Stimulated activated CD8-positive, alpha-beta memory T cell treated with anti-CD3 and anti-CD28 coated beads, Interleukin-7, amount 100 ng/mL, for 1 hour (primary cell): ENCODE measurements around the gene SIAH3.
"Not testable (repeated sequence)": the region's sequence is repeated elsewhere in the genome, so short reads cannot be mapped to it uniquely, and the experiment has no call there.

Source experiments
- DNase-seq, 2 donors: peaks; one replicate each; pipeline ENCODE4 v3.0.0-alpha.2; 2020; ENCODE audit warnings: low read depth in 2 of 2

The SIAH3 gene

DNA sequence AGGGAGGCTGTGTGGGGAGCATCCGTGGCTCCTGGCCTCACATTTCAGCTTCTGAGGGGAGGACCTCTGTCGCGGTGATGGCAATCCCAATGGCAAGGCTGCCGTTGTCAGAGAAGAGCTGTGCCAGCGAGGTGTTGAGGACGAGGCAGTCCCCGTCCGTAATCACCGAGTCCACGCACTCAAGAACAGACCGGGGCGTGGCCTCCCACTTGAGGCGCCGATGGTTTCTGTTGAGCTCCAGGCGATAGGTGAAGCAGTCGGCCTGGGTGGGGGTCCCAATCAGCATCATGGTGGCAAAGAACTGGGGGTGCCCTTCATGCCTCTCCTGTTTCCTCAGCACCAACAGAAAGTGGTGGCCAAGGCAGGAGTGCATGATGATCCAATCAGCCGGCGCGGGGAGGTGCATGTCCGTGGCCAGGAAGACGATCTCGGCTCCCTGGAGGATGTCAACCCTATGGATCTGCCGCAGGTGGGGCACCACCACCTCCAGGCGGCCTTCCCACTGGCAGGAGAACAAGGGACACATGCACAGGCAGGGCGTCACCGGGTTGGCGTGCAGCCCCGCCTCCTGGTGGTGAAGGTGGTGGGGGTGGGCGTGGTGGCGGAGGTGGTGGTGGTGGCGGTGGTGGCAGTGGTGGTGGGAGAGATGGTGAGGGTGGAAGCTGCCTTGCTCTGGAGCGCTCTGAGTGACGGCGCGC is 68.1 kb downstream of the SIAH3 start:
- DNase-seq = no peak

DNA sequence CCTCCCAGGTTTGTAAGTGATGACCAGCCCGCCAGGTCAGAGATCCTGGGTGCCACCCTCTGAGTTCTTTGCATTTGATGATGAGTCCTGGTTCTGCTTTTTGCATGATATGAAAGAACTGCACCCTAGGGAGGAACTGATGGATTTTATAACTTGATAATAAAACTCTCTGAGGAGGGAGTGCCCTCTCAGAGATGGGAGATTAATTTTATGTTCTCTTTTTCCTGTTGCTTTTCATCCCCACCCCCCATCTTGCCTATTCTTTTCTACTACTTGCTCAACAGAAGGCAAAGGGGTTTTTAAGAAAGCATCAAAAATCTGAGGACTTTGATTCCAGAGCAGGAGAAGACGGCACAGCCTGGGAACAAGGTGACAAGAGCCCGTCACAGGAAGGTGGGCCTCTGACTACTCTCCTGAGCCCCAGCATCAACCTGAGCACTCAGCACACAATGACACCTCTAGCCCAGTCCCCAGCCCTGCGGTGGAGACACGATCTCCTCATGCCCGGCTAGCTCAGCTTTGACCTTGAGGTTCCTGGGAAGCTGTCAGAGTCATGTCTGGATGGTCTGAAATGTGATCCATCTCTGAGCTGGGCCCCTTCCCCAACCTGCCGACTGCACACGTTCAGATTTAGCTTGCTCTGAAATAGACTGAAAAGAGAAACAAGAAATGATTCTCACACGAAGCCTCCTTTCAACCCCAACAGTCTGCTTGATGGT is 69.1 kb downstream of the SIAH3 start:
- no peak for DNase-seq

DNA sequence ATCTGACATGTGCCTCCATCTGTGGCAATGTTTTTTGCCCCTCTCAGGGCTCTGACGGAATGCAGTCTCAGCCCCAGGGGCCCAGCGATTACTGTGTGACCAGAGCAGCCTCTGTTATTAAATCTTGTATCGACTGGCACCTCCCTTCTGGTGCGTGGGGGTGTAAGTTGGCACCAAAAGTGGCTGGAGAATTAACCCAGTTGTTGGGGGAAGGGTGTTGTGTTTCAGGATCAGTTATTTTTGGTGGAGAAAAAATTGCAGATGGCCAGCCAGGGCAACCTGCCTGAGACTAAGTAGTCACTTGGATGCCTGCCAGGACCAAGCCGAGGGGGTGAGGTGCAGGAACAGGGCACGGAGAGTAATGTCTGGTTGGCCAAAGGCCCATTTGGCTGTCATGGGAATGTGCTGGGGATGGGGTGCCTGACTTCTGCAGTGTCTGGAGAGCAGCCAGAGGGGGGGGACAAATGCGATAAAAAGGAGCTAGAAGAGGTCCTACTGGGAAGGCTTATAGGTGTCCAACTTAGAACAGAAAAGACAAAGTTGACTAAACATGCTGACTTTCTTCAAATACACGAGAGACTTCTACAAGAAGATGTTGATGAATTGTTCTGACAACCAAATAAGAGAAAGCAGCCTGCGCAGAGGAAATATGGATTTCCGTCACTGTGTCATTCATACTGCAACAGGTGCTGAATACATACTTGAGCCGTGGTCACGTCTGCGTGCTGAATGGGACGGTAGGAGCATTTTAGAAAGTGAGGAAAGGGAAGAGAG is 69.8 kb downstream of the SIAH3 start:
- DNase-seq = no peak

DNA sequence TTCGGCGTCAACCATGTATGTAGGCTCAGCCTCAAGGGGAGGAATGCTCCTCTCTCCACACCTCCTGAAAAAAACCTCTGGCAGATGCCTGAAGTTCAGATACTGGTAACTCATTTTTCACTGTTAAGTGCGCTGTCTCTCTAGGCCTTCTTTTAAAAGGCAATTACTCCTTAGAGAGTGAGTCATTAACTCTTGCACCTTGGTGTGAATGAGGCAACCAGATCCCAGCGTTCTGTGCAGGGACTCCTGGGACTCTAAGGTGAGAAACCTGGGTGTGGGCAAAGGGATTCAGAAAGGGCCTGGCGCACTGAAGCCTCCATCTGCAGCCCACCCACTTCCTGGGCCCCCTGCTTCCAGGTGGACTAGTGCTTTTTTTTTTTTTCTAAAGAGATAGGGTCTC is 71.7 kb downstream of the SIAH3 start:
- no peak for DNase-seq

DNA sequence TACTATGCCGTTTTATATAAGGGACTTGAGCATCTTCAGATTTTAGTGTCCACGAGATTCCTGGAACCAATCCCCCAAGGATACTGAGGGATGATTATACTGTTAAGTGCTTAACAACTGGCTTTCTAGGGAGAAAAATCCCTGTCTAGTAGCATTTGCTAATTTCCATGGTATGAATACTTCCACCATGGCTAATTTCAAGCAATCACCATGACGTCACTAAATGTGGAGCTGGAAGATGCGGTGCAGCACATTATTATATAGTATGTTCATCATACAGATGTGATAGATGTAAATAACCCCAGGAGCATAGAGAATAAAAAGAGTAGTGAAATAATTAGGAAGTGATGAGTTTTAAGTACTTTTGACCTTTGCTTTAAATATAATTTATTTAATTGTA is 72.7 kb downstream of the SIAH3 start:
- DNase-seq = no peak

DNA sequence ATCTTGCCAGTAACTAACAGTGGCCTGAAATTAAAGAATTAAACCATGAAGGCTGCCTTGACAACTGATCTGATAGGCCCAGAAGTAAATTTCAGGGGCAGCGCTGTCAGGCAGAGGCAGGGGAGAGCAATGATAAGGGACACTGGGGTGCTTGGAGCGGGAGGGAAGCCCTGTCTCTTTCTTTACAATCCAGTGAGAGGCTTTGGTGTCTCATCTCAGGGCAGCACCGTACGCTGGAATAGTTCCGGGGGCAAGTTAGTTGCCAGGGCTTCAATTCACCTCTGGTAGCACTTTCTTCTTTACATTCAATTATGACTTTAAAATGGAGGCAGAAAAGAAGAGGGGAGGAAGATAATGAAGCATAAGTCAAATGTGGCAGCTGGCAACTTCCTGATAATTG is 74.8 kb downstream of the SIAH3 start:
- no peak for DNase-seq

DNA sequence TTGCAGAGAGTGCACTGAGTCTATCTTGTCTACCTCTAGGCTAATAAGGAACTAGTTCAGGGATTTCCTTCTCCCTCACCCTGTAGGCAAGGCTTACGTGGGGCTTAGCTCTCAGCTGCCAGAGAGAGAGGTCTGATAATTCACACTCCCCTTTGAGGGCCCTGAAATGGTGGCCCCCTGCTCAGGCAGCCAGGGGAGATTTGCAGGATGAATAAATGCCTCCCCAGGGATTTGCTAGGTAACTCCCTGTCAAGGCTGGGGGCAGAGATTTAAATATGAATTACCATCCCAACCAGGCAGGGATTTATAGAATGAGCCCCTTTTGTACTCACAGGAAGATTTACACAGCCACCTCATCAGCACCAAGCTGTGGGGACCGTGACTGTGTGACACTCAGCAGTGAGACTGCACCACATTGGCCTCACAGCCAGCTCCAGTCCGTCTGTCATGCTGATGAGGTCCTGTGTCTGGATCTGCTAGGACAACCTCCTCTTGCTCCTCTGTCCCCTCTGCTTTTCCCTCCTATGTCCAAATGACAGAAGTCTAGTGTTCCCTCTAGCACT is 76.1 kb downstream of the SIAH3 start:
- no peak for DNase-seq

DNA sequence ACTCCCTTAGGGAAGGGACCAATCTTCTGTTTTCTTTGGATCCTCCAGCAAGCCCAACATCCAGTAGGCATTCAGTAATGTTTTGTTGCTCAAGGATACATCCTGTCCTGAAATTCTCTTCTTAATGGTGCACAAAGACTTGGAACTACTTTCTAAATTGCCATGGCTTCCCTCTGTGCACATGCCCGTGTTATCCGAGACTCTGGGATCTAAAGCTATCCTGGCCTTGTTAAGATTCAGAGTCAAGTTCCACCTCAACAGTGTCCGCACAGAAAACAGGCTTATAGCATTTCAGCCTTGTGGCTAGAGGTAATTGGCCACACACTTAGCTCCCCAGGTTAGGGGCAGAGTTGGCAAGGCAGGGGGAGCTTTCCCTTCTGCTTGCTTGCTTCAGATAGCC is 77.6 kb downstream of the SIAH3 start:
- DNase-seq = no peak

DNA sequence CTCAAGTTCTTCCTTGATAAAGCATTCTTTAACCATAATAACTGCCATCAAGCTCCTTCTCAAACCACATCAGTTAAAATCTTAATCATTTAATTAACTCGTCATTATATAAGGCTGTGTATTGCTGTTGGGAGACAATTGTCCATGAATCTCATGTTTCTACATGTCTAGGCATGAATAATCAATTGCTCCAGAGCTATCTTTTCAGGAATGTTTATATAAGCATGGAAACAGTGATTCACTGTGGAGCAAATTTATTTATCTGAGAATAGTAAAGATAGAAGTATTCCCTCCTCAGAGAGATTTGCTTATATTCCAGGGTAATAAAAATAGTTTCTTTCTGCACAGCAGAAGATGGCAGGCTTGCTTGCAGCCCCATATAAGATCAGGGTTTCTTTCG is 78.3 kb downstream of the SIAH3 start:
- no peak for DNase-seq

DNA sequence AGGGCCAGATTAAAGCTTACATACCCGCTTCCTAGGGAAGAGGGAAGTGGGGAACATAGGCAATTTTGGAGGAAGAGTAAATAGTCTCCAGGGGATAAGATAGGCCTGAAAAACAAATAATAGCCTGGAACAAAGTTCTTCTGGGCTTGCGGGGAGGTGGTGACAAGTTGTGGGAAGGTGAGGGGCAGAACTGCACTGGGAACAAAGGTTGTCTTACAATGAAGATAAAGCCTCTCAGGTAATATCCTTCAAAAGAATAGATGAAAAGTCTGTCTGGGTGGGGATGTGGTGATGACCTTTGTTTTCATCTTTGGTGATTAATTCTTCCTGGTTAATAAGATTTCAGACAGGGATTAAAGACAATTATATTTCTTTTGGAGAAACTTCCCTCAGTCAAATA is 80.7 kb downstream of the SIAH3 start:
- DNase-seq = no peak

DNA sequence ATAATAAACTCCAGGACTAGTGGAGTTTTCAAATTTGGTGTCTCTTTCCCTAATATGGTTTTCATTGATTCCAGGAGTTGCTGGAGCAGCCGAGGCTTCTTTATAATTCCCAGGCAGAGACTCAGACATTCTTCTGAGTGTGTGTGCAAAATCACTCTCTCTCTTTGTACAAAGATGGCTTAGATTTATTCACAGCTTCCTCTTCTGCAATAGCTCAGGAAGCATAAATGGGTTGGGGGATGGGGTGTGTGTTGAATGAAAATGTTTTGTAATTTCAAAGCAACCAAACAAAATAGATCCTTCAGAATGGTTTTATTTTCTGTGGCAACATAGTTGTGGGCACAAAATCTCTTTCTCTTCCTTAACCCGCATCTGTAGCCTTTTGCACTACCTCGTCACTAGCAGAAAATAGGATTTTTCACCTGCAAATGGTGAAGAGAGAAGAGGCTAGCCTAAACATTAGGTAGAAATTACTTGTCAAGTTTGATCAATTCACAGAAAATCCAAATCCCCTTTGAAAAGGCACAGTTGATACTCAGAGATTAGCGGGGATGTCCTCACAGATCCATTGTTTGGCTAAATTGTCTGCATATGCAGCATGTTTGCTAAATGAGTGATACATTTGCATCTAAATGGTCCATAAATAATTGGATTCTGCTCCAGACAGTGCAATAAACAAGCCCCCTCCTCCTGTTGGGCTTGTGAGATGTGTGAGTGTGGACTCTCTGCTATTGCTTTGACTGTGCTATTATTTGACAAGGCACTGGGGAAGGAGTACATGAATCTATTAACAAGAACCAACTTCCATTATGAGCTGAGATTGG is 82.7 kb downstream of the SIAH3 start:
- DNase-seq = no peak

DNA sequence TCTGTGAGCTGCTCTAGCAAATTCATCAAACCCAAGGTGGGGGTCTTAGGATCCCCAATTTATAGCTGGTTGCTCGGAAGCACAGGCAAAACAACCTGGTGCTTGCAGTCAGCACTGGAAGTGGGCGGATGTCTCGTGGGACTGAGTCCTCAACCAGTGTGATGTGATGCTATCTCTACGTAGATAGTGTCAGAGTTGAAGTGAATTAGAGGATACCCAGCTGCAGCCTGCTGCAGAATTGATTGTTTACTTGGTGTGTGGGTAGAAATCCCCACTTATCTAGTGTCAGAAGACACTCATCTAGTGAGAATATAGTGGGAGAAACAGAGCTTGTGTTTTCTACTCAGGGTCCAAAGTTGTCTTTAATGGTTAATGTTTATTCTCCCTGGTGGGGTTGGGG is 86.1 kb downstream of the SIAH3 start:
- no peak for DNase-seq

DNA sequence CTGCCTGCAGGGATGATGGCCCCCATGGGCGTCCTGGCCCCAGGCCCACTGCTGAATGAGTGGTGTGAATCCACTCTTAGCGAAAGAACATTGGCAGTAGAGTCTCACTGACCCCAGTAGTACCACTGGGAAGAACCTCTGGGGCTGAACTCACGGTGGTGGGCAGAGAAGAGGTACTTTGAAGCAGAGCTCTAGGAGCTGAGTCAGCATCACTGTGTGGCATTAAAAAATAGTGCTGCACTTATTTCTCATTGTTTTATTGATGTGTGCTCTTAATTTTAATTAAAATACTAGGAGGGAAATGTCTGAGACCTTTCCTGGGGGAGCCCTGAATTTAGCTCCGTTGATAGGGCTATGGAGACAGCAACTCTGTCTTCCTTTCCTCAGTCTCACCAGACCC is 88.1 kb downstream of the SIAH3 start:
- no peak for DNase-seq

DNA sequence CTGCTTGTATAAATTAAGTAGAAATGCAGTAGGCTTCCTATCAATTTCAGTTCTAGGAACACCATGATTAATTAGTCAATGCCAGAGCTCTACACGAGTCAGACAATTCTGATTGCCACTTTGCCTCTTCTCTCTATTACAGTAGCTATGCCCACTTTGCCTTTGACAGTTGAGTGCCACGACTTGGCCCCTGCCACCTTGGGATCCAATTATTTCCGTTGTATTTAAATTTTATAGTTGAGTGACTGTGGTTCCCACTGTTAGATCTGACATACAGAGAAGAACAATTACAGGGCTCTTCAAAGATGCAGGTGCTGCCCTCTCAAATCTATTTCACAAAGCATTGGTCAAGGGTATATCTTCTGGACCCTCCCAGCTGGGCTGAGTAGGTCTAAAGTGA is 94.0 kb downstream of the SIAH3 start:
- DNase-seq = not testable (repeated sequence)

DNA sequence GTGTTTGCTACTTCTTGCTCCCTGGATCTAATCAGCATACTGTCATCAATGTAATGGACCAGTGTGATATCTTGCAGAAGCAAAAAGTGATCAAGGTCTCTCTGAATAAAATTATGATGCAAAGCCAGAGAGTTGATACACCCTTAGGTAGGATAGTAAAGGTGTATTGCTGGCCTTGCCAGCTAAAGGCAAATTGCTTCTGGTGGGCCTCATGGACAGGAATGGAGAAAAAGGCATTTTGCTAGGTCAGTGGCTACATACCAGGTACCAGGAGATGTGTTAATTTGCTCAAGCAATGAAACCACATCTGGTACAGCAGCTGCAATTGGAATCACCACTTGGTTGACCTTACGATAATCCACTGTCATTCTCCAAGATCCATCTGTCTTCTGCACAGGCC is 95.1 kb downstream of the SIAH3 start:
- not testable (repeated sequence) for DNase-seq

DNA sequence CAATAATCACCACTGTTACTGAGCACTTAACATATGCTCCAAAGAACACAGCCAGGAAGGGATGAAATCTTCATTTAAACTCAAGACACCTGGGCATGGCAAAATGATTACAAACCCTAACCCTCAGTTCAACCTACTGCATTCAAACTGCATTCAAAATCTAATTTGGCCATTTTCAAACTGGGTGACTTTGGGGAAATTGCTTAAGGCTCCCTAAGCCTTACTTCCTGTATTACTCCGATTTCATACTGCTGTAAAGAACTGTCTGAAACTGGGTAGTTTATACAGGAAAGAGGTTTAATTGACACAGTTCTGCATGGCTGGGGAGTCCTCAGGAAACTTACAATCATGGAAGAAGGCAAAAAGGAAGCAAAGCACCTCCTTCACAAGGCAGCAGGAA is 99.0 kb downstream of the SIAH3 start:
- no peak for DNase-seq

DNA sequence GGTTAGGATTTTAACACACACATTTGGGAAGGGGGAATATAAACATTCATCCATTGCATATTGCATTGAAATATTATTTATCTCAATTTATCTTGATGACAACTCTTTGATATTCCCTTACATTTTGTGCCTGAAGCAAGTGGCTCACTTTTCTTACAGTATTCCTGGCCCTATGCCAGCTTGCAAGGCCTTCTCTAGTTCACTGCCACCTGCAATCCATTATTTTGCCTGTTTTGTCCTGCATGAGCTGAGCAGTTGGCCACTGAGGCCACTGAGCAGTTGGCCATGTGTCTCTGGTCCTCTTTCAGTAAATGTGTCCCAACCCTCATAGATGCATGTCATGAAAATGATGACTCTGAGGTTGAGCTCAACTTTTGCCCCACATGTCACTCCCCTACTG is 99.7 kb downstream of the SIAH3 start:
- DNase-seq = no peak

DNA sequence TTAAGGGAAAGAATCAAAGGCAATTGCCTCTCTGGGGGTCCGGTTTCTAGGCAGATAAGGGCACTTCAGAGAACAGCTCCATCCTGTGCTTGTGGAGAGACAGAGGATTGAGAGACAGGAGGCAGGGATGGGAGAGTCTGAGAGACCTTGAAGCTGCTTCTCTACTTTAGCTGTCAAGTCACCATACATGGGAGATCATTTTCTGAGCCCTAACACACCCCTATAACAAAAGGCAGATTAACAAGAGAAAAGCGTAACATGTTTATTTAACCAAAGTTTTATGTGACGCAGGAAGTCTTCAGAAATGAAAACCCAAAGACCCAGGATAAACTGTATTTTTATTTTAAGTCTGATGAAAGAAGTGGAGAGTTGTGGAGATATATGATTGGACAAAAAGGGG is 101.0 kb downstream of the SIAH3 start:
- no peak for DNase-seq

DNA sequence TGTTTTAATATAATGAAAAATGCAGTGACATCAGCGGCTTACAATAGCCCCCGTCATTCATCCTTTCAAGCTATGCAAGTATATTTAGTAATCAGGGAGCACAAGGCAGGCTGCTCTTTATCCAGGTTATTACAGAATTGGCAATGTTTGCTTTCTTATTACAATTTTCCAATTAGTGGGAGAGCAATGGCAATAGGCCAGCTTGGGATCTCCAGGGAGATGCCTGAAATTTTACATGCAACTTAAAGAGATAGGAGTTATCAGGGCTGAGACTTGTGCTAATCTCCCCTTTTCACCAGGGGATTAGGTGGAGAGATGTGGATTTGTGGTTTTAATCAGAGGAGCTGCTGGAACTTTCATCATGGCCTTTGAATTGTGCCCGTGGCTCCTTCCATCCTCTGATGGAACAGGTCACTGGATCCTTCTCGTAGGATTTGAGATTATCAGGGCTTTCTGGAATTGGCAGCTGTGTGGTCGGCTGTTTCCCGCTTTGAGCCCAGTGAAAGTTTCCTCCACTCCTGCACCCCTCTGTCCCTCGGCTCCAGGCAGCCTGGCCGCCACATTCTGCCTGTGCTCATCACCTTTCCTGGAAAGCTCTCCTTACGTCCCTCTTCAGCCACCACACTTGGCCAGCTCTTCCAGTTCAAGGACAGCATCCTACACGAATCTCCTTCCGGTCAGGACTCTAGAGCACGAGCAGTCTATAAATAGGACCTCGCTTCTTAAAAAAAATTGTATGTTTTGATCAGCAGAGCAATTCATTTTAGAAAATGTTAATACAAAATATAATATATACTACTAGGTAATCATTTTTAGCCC is 102.4 kb downstream of the SIAH3 start:
- no peak for DNase-seq

DNA sequence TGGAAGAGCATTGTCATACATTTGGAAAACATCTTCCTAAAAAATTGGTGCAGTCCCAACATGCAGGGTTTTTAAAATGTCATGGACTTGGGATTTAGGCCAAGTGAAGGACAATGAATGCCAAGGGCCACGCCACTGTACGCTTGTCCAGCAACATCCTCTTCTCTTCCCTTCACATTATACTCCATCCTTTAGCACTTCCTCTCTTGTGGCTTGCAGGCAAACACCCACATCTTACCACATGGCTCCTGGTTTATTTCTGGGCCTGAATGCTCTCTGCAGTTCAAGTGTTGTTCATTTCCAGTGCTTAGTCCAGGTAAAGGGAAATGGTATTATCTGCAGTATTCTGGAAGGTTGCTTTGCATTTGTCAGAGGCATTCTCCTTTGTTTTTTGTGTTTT is 104.5 kb downstream of the SIAH3 start:
- DNase-seq = no peak

DNA sequence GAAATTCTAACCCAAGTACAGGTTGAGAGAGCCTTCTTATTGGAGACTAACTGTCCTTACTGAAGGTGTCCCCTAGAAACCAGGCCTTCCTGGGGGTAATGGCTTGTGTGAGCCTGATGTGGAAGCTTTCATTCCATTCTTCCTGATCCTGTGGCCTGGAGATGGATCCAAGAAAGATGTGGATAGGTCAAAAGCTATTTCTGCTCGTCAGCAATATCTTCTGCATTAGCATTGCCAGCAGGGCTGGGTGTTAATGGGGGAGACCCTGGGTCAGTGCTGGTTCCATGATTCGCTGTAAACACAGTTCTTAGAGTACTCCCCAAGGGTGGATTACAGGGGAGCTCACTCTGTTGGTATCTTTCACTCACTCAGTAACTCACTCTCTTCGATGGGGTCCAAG is 106.6 kb downstream of the SIAH3 start:
- no peak for DNase-seq
